22Rv1 (cell line): ENCODE data around the gene CAMSAP2.

Experiments used
- CTCF ChIP-seq: fragments of 450-650 bp; IDR thresholded peaks from 2 replicates; pipeline ENCODE4 v1.5.1; 2017; ENCODE audit warnings: mild to moderate bottlenecking
- ZFX ChIP-seq: fragments of 450-650 bp; IDR thresholded peaks from 2 replicates; pipeline ENCODE4 v1.6.1; 2017; ENCODE audit warnings: antibody characterized with exemption, borderline replicate concordance

- TF ChIP-seq CTCF, result peak; percentile 83
- no peak for TF ChIP-seq ZFX
Measured at GRCh38 chr1:200837931-200838571, 99.4 kb downstream of the CAMSAP2 start.
